ENCODE data around the gene RCCD1.

GRCh38 chr15:90916461-90916860 lies 38.2 kb upstream of the RCCD1 start:
- TF ChIP-seq CTCF (IDR thresholded peaks at IDR 0.05) = no peak
- TF ChIP-seq POLR2A (IDR thresholded peaks at IDR 0.05) = no peak
- TF ChIP-seq POLR2AphosphoS5 (IDR thresholded peaks at IDR 0.05) = no peak

Measured in suprapubic skin (tissue), 4 donors.